Measurements from ENCODE around the gene SMURF1. TPM values are rescaled to one million over a fixed set of nuclear protein-coding genes. Genes with fewer than 3 reads are reported as not detected.

Gene SMURF1
- total RNA-seq, 4 donors from 2014 or later, result 28.2 to 35.4 (median 31.1) TPM

DNA sequence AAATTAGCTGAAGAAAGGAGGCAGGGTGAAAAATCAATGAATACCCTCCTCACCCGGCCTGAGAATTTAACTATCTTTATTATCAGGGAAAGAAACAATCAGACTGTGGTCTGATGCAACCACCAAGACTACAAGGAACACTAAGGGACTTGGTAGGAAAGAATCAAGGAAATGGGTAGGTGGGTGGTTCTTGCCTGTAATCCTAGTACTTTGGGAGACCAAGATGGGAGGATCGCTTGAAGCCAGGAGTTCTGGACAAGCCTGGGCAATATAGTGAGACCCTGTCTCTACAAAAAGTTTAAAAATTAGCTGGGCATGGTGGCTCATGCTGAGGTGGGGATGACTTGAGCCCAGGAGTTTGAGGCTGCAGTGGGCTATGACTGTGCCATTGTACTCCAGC, 12.6 kb downstream of the SMURF1 start:
- no peak overlapping the region for H3K4me3 ChIP-seq
- no peaks in the 10 kb centered on the region for H3K27me3 ChIP-seq
- H3K4me1 ChIP-seq, result peaks cover 0 to 91% (median 31%) of the 10 kb centered on the region in 4 donors
- DNase-seq (ENCODE audit: low spot score in 2 of 2), result no peak
- TF ChIP-seq, protein P1, sequence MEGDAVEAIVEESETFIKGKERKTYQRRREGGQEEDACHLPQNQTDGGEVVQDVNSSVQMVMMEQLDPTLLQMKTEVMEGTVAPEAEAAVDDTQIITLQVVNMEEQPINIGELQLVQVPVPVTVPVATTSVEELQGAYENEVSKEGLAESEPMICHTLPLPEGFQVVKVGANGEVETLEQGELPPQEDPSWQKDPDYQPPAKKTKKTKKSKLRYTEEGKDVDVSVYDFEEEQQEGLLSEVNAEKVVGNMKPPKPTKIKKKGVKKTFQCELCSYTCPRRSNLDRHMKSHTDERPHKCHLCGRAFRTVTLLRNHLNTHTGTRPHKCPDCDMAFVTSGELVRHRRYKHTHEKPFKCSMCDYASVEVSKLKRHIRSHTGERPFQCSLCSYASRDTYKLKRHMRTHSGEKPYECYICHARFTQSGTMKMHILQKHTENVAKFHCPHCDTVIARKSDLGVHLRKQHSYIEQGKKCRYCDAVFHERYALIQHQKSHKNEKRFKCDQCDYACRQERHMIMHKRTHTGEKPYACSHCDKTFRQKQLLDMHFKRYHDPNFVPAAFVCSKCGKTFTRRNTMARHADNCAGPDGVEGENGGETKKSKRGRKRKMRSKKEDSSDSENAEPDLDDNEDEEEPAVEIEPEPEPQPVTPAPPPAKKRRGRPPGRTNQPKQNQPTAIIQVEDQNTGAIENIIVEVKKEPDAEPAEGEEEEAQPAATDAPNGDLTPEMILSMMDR (IDR thresholded peaks at IDR 0.05), result no peak
- TF ChIP-seq EP300 (IDR thresholded peaks at IDR 0.05), result no peak
- no peak for TF ChIP-seq POLR2A (IDR thresholded peaks at IDR 0.05)
- peak overlapping the region in 1 of 4 donors; percentile 8 for H3K27ac ChIP-seq
- no peaks in the 10 kb centered on the region for H3K36me3 ChIP-seq
- 93 to 94% methylated on average over 2 of the region's 2 CpGs for WGBS, 2 donors
- H3K9me3 ChIP-seq, result no peaks in the 10 kb centered on the region

DNA sequence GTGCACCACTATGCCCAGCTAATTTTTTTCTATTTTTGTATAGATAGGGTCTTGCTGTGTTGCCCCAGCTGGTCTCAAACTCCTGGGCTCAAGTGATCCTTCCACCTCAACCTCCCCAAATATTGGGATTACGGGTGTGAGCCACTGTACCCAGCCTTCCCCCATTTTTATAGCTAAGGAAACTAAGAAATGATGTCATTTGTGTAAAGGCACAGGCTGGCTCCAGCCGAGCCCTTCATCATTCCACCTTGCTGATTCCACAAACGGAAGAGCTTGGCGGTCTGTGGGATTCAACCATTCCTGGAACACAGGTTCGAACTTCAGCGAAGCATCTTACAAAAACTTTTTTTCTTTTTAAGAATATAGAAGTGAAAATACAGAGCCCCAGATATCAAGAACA, 14.4 kb downstream of the SMURF1 start:
- TF ChIP-seq, protein P1 (IDR thresholded peaks at IDR 0.05), result no peak
- TF ChIP-seq POLR2A (IDR thresholded peaks at IDR 0.05) (no peak), EP300 (IDR thresholded peaks at IDR 0.05) (no peak)
- Histone ChIP-seq H3K9me3 (no peaks in the 10 kb centered on the region), H3K27me3 (no peaks in the 10 kb centered on the region), H3K4me3 (no peak overlapping the region), H3K27ac (no peak overlapping the region), H3K36me3 (no peaks in the 10 kb centered on the region), H3K4me1 (peaks cover 0 to 84% (median 28%) of the 10 kb centered on the region in 4 donors)
- DNase-seq (ENCODE audit: low spot score in 2 of 2), result no peak
- 94 to 96% methylated on average over 6 of the region's 6 CpGs for WGBS, 2 donors

DNA sequence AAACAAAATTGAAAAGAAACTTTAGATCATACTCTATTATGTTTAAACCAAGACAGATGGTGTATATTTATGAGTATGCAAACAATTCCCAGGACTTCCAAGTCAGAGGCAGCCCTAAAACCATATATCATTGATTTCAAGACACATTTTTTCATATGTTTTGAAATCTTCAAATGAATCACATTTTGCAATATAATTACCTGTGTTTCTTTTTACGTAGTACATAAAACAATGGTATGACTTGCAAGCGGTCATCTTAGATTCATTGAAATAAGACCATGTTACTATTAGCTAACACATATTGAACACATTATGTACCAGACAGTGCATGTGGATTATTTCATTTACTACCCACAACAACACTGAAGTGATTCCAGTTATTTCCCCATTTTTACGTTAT, 14.9 kb downstream of the SMURF1 start:
- H3K27ac ChIP-seq, result peak overlapping the region in 1 of 4 donors; percentile 87

DNA sequence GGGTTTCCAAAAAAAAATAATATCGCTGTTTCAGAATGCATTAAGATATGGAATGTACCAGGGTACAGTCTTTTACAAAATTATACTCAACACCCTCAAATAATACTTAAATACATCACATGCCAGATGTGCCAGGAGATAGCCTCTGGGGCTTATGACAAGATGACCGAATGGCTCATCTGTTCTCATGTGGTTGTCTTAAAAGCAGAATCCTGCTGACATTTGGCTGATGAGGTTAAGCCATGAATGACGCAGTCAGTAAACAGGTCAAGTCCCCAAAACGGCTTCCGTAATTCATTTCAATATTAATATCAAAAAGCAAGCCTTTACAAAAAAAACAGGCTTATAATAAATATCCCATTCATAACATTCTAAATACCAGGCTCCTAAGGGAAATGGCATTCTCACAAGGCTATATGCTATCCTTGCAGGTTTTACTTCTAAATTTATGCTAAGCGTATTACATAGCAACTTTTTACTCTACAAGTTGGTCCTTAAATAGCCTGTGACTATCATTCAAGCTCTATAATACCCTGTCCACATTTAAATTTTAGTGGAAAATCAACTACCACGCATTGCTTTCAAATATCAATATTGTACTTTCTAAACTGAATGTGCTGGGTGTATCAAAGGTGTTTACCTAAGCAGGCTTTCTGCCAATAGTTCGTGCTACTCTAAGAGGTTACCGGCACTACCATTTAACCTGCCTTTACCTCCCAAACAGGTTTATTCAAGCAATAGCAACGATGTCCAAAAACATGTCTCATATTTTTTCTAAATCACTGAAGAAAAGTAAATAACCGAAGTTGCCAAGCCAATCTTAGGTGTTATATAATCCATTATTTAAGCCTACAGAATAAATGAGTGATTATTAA, 15.6 kb downstream of the SMURF1 start:
- no peak overlapping the region for H3K4me3 ChIP-seq
- H3K27me3 ChIP-seq, result no peaks in the 10 kb centered on the region
- H3K36me3 ChIP-seq, result no peaks in the 10 kb centered on the region
- no peak for DNase-seq (ENCODE audit: low spot score in 2 of 2)
- H3K27ac ChIP-seq, result peak overlapping the region in 3 of 4 donors; percentile 45 to 87 (median 55)
- TF ChIP-seq, protein P1 (IDR thresholded peaks at IDR 0.05), result no peak
- TF ChIP-seq POLR2A (IDR thresholded peaks at IDR 0.05) (no peak), EP300 (IDR thresholded peaks at IDR 0.05) (no peak)
- peaks cover 0 to 84% (median 28%) of the 10 kb centered on the region in 4 donors for H3K4me1 ChIP-seq
- 63% methylated on average over 11 of the region's 11 CpGs for WGBS, 2 donors
- no peaks in the 10 kb centered on the region for H3K9me3 ChIP-seq

More for the DNA sequence above, 14.9 kb downstream of the SMURF1 start:
- DNase-seq (ENCODE audit: low spot score in 2 of 2), result no peak
- TF ChIP-seq, protein P1 (IDR thresholded peaks at IDR 0.05), result no peak
- TF ChIP-seq EP300 (IDR thresholded peaks at IDR 0.05) (no peak), POLR2A (IDR thresholded peaks at IDR 0.05) (no peak)
- WGBS, 2 donors, result 84 to 85% methylated on average over 3 of the region's 3 CpGs
- H3K9me3 ChIP-seq, result no peaks in the 10 kb centered on the region
- no peaks in the 10 kb centered on the region for H3K36me3 ChIP-seq
- no peaks in the 10 kb centered on the region for H3K27me3 ChIP-seq
- H3K4me3 ChIP-seq, result no peak overlapping the region
- peaks cover 0 to 84% (median 28%) of the 10 kb centered on the region in 4 donors for H3K4me1 ChIP-seq

DNA sequence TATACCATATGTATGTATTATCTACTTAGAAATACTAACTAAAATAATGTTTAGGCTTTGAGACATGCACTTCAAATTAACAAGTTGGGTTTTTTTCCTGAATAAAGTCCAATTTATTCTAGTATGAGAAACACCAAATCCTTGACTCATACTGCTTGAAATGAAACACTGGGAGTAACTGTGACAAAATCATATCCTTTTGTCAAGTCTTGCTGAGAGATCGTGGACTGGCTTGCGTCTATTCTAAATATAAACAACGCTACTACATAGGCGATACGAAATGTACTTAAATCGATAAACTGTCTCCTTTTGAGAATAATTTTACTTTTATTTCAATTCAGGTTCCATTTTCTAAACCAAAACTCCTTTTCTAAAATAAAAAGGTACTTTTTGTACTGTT, 16.3 kb downstream of the SMURF1 start:
- Histone ChIP-seq H3K9me3 (no peaks in the 10 kb centered on the region), H3K4me3 (no peak overlapping the region), H3K27ac (peak overlapping the region; percentile 1 to 87 (median 50)), H3K27me3 (no peaks in the 10 kb centered on the region), H3K36me3 (no peaks in the 10 kb centered on the region), H3K4me1 (peaks cover 0 to 83% (median 30%) of the 10 kb centered on the region in 4 donors)
- TF ChIP-seq POLR2A (IDR thresholded peaks at IDR 0.05) (no peak), EP300 (IDR thresholded peaks at IDR 0.05) (no peak)
- TF ChIP-seq, protein P1 (IDR thresholded peaks at IDR 0.05), result no peak
- whole genome bisulfite sequencing, 2 donors, result 53 to 54% methylated on average over 6 of the region's 6 CpGs
- no peak for DNase-seq (ENCODE audit: low spot score in 2 of 2)
